ENCODE results near the gene DDAH1.

DNA sequence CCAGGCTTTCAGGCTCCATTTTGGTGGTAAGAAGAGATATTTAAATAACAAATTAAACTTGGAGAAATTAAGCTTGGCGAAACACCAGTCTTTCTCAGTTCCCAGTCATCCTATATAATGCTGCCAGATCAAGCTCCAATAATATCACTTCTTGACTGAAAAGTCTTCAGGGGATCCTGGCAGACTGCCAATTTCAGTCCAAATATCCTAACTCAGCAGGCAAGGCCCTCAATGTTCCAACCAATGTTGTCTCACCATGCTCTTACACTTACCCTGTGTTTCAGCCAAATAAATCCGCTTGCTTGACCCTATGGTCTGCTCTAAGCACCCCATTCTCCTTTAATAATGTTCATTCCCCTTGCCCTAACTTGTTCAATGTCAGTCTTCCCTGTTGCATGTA, 148.6 kb downstream of the DDAH1 start:
- TF ChIP-seq, protein P1, sequence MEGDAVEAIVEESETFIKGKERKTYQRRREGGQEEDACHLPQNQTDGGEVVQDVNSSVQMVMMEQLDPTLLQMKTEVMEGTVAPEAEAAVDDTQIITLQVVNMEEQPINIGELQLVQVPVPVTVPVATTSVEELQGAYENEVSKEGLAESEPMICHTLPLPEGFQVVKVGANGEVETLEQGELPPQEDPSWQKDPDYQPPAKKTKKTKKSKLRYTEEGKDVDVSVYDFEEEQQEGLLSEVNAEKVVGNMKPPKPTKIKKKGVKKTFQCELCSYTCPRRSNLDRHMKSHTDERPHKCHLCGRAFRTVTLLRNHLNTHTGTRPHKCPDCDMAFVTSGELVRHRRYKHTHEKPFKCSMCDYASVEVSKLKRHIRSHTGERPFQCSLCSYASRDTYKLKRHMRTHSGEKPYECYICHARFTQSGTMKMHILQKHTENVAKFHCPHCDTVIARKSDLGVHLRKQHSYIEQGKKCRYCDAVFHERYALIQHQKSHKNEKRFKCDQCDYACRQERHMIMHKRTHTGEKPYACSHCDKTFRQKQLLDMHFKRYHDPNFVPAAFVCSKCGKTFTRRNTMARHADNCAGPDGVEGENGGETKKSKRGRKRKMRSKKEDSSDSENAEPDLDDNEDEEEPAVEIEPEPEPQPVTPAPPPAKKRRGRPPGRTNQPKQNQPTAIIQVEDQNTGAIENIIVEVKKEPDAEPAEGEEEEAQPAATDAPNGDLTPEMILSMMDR (conservative IDR thresholded peaks at IDR 0.05), result no peak
- no peak for TF ChIP-seq ZFX (IDR thresholded peaks at IDR 0.05)
